ENCODE measurements around the gene CLEC1A.

The CLEC1A gene

GRCh38 chr12:10088955-10089900, 9.6 kb downstream of the CLEC1A start:
- DNase-seq (ENCODE audit: low spot score) = no peak
- no peak overlapping the region for H3K27ac ChIP-seq
- H3K4me3 ChIP-seq = no peak overlapping the region
- no peak for TF ChIP-seq CTCF (IDR thresholded peaks at IDR 0.05)

- no peak for DNase-seq (ENCODE audit: low spot score)
- TF ChIP-seq CTCF (IDR thresholded peaks at IDR 0.05) = no peak
- Histone ChIP-seq H3K27ac (no peak overlapping the region), H3K4me3 (no peak overlapping the region)
These were observed 10.8 kb downstream of the CLEC1A start for GRCh38 chr12:10088031-10088430.

- no peak overlapping the region for H3K4me3 ChIP-seq
- no peak overlapping the region for H3K27ac ChIP-seq
- TF ChIP-seq CTCF (IDR thresholded peaks at IDR 0.05) = no peak
- DNase-seq (ENCODE audit: low spot score) = no peak
These were observed 12.4 kb downstream of the CLEC1A start for GRCh38 chr12:10086387-10086786.

GRCh38 chr12:10084733-10085132, 14.1 kb downstream of the CLEC1A start:
- Histone ChIP-seq H3K4me3 (no peak overlapping the region), H3K27ac (no peak overlapping the region)
- no peak for DNase-seq (ENCODE audit: low spot score)
- no peak for TF ChIP-seq CTCF (IDR thresholded peaks at IDR 0.05)

- DNase-seq (ENCODE audit: low spot score) = no peak
- Histone ChIP-seq H3K4me3 (no peak overlapping the region), H3K27ac (no peak overlapping the region)
- TF ChIP-seq CTCF (IDR thresholded peaks at IDR 0.05) = no peak
These were observed 16.5 kb downstream of the CLEC1A start for GRCh38 chr12:10082117-10082874.

- DNase-seq (ENCODE audit: low spot score) = no peak
- no peak overlapping the region for H3K27ac ChIP-seq
- no peak for TF ChIP-seq CTCF (IDR thresholded peaks at IDR 0.05)
- H3K4me3 ChIP-seq = no peak overlapping the region
These were observed 23.3 kb downstream of the CLEC1A start for GRCh38 chr12:10075451-10075850.
